Measurements from ENCODE around the gene CYYR1. TPM values are rescaled to one million over a fixed set of nuclear protein-coding genes. Genes with fewer than 3 reads are reported as not detected.

Gene CYYR1
- total RNA-seq, 1 experiment from 2014 or later, result not detected

GRCh38 chr21:26588446-26588845 lies 15.4 kb upstream of the CYYR1 start:
- Mint-ChIP-seq H3K27me3 (ENCODE audit: unreplicated experiment) (peaks cover 11% of the 10 kb centered on the region), H3K4me3 (ENCODE audit: low read depth, unreplicated experiment) (no peak overlapping the region), H3K4me1 (ENCODE audit: low read depth, unreplicated experiment) (peaks cover 6% of the 10 kb centered on the region), H3K27ac (ENCODE audit: unreplicated experiment) (no peak overlapping the region), H3K36me3 (ENCODE audit: insufficient read depth, unreplicated experiment) (no peaks in the 10 kb centered on the region), H3K9me3 (ENCODE audit: low read depth, unreplicated experiment) (no peaks in the 10 kb centered on the region)
- no TSS peak for BruUV-seq (replicated peaks)
- no peak for TF ChIP-seq CTCF (IDR thresholded peaks at IDR 0.05; ENCODE audit: unreplicated experiment)
- intact Hi-C loops (cut with micrococcal nuclease; ENCODE audit: unreplicated experiment), result no loop called here
- no peak for DNase-seq
- CTCF ChIA-PET, result no interaction called here

- intact Hi-C loops (cut with micrococcal nuclease; ENCODE audit: unreplicated experiment), result no loop called here
- Mint-ChIP-seq H3K27me3 (ENCODE audit: unreplicated experiment) (peaks cover 11% of the 10 kb centered on the region), H3K4me3 (ENCODE audit: low read depth, unreplicated experiment) (no peak overlapping the region), H3K4me1 (ENCODE audit: low read depth, unreplicated experiment) (peaks cover 6% of the 10 kb centered on the region), H3K27ac (ENCODE audit: unreplicated experiment) (no peak overlapping the region), H3K36me3 (ENCODE audit: insufficient read depth, unreplicated experiment) (no peaks in the 10 kb centered on the region), H3K9me3 (ENCODE audit: low read depth, unreplicated experiment) (no peaks in the 10 kb centered on the region)
- no peak for TF ChIP-seq CTCF (IDR thresholded peaks at IDR 0.05; ENCODE audit: unreplicated experiment)
- BruUV-seq (replicated peaks), result no TSS peak
- CTCF ChIA-PET, result no interaction called here
- no peak for DNase-seq
Measured at GRCh38 chr21:26587736-26588201, 14.7 kb upstream of the CYYR1 start.

DNA sequence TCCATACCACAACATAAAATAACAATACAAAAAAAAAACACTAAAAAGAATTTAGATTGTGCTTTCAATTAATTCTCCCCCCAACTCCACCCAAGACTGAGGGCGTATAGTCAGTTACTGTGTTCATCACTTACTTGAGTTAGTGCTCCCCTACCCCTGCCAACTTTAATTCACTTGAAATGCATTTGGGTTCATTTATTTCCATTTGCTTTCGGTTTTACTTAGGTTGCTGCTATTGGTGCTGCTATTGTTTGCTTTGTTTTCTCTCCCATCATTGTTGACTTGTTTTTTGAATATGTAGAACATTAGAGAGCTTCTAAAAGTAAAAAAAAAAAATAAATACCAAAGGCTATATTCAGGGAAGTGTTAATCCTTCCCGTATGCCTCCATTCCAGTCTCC lies 10.7 kb upstream of the CYYR1 start:
- no peak overlapping the region for H3K4me3 Mint-ChIP-seq (ENCODE audit: low read depth, unreplicated experiment)
- TF ChIP-seq CTCF (IDR thresholded peaks at IDR 0.05; ENCODE audit: unreplicated experiment), result no peak
- no peaks in the 10 kb centered on the region for H3K27me3 Mint-ChIP-seq (ENCODE audit: unreplicated experiment)
- H3K36me3 Mint-ChIP-seq (ENCODE audit: insufficient read depth, unreplicated experiment), result no peaks in the 10 kb centered on the region
- peaks cover 3% of the 10 kb centered on the region for H3K9me3 Mint-ChIP-seq (ENCODE audit: low read depth, unreplicated experiment)
- intact Hi-C loops (cut with micrococcal nuclease; ENCODE audit: unreplicated experiment), result no loop called here
- no TSS peak for BruUV-seq (replicated peaks)
- no peak overlapping the region for H3K27ac Mint-ChIP-seq (ENCODE audit: unreplicated experiment)
- DNase-seq, result no peak
- CTCF ChIA-PET, result no interaction called here
- H3K4me1 Mint-ChIP-seq (ENCODE audit: low read depth, unreplicated experiment), result peaks cover 6% of the 10 kb centered on the region

GRCh38 chr21:26581818-26582217 lies 8.7 kb upstream of the CYYR1 start:
- BruUV-seq (replicated peaks), result no TSS peak
- Mint-ChIP-seq H3K4me1 (ENCODE audit: low read depth, unreplicated experiment) (no peaks in the 10 kb centered on the region), H3K27ac (ENCODE audit: unreplicated experiment) (no peak overlapping the region), H3K4me3 (ENCODE audit: low read depth, unreplicated experiment) (no peak overlapping the region), H3K27me3 (ENCODE audit: unreplicated experiment) (no peaks in the 10 kb centered on the region), H3K9me3 (ENCODE audit: low read depth, unreplicated experiment) (peaks cover 3% of the 10 kb centered on the region), H3K36me3 (ENCODE audit: insufficient read depth, unreplicated experiment) (no peaks in the 10 kb centered on the region)
- no peak for DNase-seq
- intact Hi-C loops (cut with micrococcal nuclease; ENCODE audit: unreplicated experiment), result no loop called here
- TF ChIP-seq CTCF (IDR thresholded peaks at IDR 0.05; ENCODE audit: unreplicated experiment), result no peak
- CTCF ChIA-PET, result no interaction called here

Measured in Calu3 (cell line).